Thoracic aorta (tissue), 2 donors: ENCODE data around the gene ZNF491. TPM values are rescaled to one million over a fixed set of nuclear protein-coding genes. Genes with fewer than 3 reads are reported as not detected.
"Not testable (repeated sequence)": the region's sequence is repeated elsewhere in the genome, so short reads cannot be mapped to it uniquely, and the experiment has no call there.

Experiments used
- ATAC-seq: fragments of 150-250 bp; one replicate; pipeline ENCODE4 v1.8.0; 2017; ENCODE audit warnings: low read depth; ENCODE audit not compliant: insufficient number of reproducible peaks, low FRiP score
- DNase-seq: peaks from one replicate; pipeline ENCODE4 v3.0.0-alpha.2; 2020; ENCODE audit warnings: low spot score
- H3K27ac ChIP-seq, 2 donors: fragments of 200-600 bp; sonication (generic); 1 replicate in 1 of 2; 2 replicates in 1 of 2; pipeline ENCODE4 v1.5.1; 2016; ENCODE audit warnings: mild to moderate bottlenecking in 2 of 2, moderate library complexity in 2 of 2
- H3K27me3 ChIP-seq: fragments of 200-600 bp; sonication (generic); replicated peaks from 2 replicates; pipeline ENCODE4 v1.6.0; 2016; ENCODE audit warnings: mild to moderate bottlenecking; ENCODE audit not compliant: insufficient read depth
- H3K36me3 ChIP-seq: fragments of 200-600 bp; sonication (generic); one replicate; pipeline ENCODE4 v1.5.1; 2016
- H3K4me1 ChIP-seq, 2 donors: fragments of 200-600 bp; sonication (generic); 1 replicate in 1 of 2; 2 replicates in 1 of 2; pipeline versions ENCODE4 v1.5.1 to v1.6.0; 2016; ENCODE audit warnings: low read depth in 2 of 2, mild to moderate bottlenecking in 1 of 2; ENCODE audit not compliant: control insufficient read depth in 1 of 2
- H3K4me3 ChIP-seq: fragments of 200-600 bp; sonication (generic); 2 replicates; pipeline ENCODE4 v1.5.1; 2016; ENCODE audit warnings: mild to moderate bottlenecking
- H3K9me3 ChIP-seq: fragments of 200-600 bp; sonication (generic); 2 replicates; pipeline ENCODE4 v1.5.1; 2016
- total RNA-seq, 2 donors: library from RNA; depleted of rRNA; stranded (reverse); fragments of >200 nt; gene quantifications; one replicate each; pipeline versions ENCODE4 v1.1.0 to v1.2.3, GENCODE V29; 2016
- TF ChIP-seq, protein P1 (sequence below): fragments of 200-600 bp; sonication (generic); IDR thresholded peaks from one replicate; pipeline ENCODE4 v1.5.1; 2019; ENCODE audit warnings: antibody characterized with exemption

ZNF491 gene
- total RNA-seq, 2 donors from 2014 or later: 3.7 to 3.9 TPM

DNA sequence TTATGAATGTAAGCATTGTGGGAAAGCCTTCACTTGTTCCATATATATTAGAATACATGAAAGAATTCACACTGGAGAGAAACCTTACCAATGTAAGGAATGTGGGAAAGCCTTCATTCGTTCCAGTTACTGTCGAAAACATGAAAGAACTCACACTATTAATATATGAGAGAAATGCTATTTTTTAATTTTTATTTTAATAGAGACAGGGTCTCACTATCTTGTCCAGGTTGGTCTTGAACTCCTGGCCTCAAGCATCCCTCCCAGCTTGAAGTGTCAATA is 8.7 kb downstream of the ZNF491 start:
- DNase-seq (no peak), ATAC-seq (no peak)
- H3K36me3 ChIP-seq: peaks cover 17% of the 10 kb centered on the region
- TF ChIP-seq, protein P1, sequence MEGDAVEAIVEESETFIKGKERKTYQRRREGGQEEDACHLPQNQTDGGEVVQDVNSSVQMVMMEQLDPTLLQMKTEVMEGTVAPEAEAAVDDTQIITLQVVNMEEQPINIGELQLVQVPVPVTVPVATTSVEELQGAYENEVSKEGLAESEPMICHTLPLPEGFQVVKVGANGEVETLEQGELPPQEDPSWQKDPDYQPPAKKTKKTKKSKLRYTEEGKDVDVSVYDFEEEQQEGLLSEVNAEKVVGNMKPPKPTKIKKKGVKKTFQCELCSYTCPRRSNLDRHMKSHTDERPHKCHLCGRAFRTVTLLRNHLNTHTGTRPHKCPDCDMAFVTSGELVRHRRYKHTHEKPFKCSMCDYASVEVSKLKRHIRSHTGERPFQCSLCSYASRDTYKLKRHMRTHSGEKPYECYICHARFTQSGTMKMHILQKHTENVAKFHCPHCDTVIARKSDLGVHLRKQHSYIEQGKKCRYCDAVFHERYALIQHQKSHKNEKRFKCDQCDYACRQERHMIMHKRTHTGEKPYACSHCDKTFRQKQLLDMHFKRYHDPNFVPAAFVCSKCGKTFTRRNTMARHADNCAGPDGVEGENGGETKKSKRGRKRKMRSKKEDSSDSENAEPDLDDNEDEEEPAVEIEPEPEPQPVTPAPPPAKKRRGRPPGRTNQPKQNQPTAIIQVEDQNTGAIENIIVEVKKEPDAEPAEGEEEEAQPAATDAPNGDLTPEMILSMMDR: no peak
- H3K27me3 ChIP-seq: no peaks in the 10 kb centered on the region
- no peaks in the 10 kb centered on the region for H3K4me1 ChIP-seq
- no peak overlapping the region for H3K4me3 ChIP-seq
- H3K9me3 ChIP-seq: peaks cover 21% of the 10 kb centered on the region
- no peak overlapping the region for H3K27ac ChIP-seq

DNA sequence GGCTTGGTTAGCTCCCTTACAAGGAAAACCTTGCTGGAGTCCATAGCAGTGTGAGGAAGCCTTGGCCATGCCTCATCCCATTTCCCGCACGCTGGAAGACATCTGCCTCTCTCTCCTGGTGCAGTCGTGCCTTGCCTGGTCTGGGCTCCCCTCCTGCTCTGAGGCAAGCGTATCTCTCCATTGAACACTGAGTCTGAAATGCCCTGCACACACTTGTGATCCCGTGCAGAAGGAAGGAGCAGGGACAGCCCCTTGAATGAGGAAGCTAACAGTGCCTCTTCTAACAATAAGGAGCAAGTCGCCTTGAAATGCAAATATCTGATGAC is 15.3 kb downstream of the ZNF491 start:
- peaks cover 0 to 17% of the 10 kb centered on the region in 2 donors for H3K4me1 ChIP-seq
- H3K27ac ChIP-seq: peak overlapping the region; percentile 49 to 86
- no peaks in the 10 kb centered on the region for H3K36me3 ChIP-seq
- DNase-seq (no peak), ATAC-seq (peak; percentile 43)
- TF ChIP-seq, protein P1: no peak
- H3K27me3 ChIP-seq: no peaks in the 10 kb centered on the region
- H3K9me3 ChIP-seq: no peaks in the 10 kb centered on the region
- peak overlapping the region; percentile 91 for H3K4me3 ChIP-seq

DNA sequence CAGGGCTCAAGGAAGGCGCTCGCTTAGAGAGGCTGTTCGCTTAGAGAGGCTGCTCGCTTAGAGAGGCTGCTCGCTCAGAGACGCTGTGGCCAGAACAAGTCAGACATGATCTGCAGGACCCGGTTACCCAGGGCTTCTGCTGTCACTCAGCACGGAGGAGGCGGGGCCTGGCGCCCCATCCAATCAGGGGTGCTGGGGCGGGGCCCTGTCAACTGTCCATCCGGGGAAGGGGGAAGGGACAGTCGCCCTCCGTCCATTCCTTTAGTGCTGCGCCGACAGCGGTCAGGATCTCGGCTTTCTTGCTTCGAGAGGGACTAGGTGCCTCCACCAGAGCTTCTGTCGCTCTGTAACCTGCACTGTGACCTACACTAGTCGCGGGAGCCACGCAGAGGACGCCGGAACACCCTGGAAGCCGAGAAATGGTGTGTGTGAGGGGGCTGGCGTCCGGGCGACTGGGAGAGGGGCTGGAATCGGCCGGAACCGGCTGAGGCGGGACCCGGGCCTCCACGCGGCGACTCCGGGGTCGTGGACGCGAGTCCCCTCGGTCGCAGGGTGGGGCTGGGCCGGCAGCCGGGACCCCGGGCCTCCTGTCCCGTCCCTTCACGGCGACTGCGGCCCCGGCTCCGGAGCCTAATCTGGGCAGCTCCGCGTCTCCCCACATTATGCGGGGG is 15.8 kb downstream of the ZNF491 start, which contains the start of gene ZNF440:
ZNF440 (plus strand) TSS at position 245 of the 671 bp plus-strand sequence; CDS start at position 420, 175 bp downstream.
- peak within 1 kb of the TSS; percentile 86 to 93 for H3K27ac ChIP-seq
- ATAC-seq (peak; percentile 82), DNase-seq (peak; percentile 84)
- H3K4me1 ChIP-seq: peaks cover 0 to 17% of the 10 kb centered on the region in 2 donors
- peak within 1 kb of the TSS; percentile 91 for H3K4me3 ChIP-seq
- no peaks in the 10 kb centered on the region for H3K36me3 ChIP-seq
- H3K9me3 ChIP-seq: no peaks in the 10 kb centered on the region
- TF ChIP-seq, protein P1: no peak
- H3K27me3 ChIP-seq: no peaks in the 10 kb centered on the region

DNA sequence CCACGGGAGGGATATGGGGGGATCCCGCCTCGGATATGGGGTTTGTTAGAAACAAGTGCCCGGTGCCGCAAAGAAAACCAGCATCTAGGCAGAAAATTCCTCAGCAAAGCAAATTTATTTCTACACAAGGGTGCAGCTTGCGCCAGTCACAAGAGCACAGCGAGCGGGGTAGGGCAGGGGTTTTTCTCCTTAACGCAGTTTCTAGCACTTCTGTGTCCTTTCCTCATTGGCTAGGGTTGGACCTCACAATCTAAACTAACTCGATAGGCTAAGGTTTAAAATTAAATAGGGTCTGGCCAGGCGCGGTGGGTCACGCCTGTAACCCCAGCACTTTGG is 16.3 kb downstream of the ZNF491 start:
- no peaks in the 10 kb centered on the region for H3K27me3 ChIP-seq

DNA sequence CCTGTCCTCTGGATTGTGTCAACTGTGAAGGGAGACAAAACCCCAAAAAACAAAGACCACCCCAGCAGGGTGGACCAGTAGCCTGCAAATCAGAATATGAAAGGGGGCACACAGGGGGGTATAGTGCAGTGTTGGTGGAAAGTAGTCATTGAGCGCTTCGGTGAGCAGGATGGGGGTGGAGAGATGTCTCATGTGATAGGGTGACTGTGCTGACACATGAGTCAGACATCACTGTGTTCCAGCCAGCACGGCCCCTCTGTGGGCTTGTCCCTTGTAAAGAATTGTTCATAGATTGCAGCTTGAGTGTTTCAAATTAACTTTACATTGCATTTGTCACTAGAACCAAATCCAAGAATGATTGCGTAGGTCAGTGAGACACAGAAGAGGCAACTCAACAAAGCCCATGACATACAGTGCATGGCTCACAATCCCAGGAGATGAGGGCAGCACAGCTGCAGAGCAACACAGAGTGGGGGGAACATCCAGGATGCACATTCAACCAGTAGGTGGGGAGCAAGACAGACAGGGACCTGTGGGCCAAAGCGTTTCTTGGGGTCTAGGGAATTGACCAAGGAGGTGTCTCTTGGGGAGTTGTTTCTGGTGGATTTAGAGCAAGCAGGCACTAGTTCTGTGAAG is 23.3 kb downstream of the ZNF491 start:
- TF ChIP-seq, protein P1: no peak
- Histone ChIP-seq H3K36me3 (peaks cover 5% of the 10 kb centered on the region), H3K4me3 (no peak overlapping the region), H3K9me3 (peaks cover 15% of the 10 kb centered on the region), H3K27me3 (no peaks in the 10 kb centered on the region), H3K27ac (no peak overlapping the region), H3K4me1 (no peaks in the 10 kb centered on the region)
- no peak for DNase-seq
- no peak for ATAC-seq

More for the DNA sequence above, 16.3 kb downstream of the ZNF491 start:
- no peaks in the 10 kb centered on the region for H3K9me3 ChIP-seq
- peak overlapping the region; percentile 91 for H3K4me3 ChIP-seq
- no peak for ATAC-seq
- peak overlapping the region; percentile 86 to 93 for H3K27ac ChIP-seq
- H3K36me3 ChIP-seq: no peaks in the 10 kb centered on the region
- TF ChIP-seq, protein P1: no peak
- H3K4me1 ChIP-seq: peaks cover 0 to 17% of the 10 kb centered on the region in 2 donors
- DNase-seq: no peak

DNA sequence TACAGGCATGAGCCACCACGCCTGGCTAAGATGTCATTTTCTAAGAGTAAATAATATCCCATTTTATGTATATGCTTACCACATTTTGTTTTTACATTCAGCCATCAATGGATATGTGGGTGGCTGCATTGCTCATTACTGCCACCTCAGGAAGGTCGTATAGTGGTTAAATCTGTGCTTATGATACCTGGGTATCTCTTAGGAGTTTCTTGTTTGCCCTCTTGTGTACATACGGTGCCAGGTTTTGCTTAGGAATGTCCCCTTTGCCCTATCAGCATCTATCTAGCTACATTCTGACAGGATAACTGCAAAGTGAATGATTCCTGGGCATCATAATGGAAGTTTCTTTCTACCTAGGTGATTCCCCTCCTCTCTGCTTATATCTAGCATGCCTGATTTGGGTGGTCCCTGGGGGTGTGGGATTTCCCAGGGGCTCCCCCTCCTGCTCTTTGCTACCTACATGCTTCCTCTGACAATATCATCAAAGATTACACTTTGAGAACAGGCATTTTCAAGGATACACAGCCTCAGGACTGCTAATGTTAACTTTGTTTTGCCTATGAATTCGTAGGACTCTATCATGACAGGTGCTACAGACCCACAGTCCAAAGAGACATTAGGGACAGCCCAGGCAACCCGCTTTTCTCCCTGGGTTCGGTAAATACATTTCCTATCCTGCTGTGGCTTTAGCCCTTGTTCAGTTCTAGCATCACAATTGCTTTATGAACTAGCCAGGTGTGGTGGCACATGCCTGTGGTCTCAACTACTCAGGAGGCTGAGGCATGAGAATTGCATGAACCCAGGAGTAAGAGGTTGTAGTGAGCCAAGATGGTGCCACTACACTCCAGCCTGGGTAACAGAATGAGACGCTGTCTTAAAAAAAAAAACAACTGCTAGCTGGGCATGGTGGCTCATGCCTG is 30.9 kb downstream of the ZNF491 start:
- not testable (repeated sequence) for ATAC-seq, H3K4me1 ChIP-seq, H3K4me3 ChIP-seq, H3K27ac ChIP-seq, H3K27me3 ChIP-seq, DNase-seq
- Histone ChIP-seq H3K9me3 (peaks cover 69% of the 10 kb centered on the region), H3K36me3 (peaks cover 51% of the 10 kb centered on the region)
